ENCODE measurements around the gene GABRQ.
"Not testable (repeated sequence)": the region's sequence is repeated elsewhere in the genome, so short reads cannot be mapped to it uniquely, and the experiment has no call there.

The GABRQ gene

GRCh38 chrX:152663086-152663485, 25.4 kb downstream of the GABRQ start:
- no peak for DNase-seq

GRCh38 chrX:152674135-152674534, 36.4 kb downstream of the GABRQ start:
- DNase-seq: no peak

GRCh38 chrX:152674652-152675051, 37.0 kb downstream of the GABRQ start:
- not testable (repeated sequence) for DNase-seq

- DNase-seq: not testable (repeated sequence)
Measured at GRCh38 chrX:152681012-152681411, 43.3 kb downstream of the GABRQ start.

GRCh38 chrX:152697952-152698931, 60.5 kb downstream of the GABRQ start, which contains the start of gene MAGEA3:
Gene MAGEA3 (plus strand): TSS chrX:152698794. CDS start chrX:152700833, 2,039 bp downstream.
- not testable (repeated sequence) for DNase-seq

GRCh38 chrX:152700390-152700789, 62.7 kb downstream of the GABRQ start:
- not testable (repeated sequence) for DNase-seq

GRCh38 chrX:152706500-152706899, 68.8 kb downstream of the GABRQ start:
- not testable (repeated sequence) for DNase-seq

Data from NCI-H1694 treated with DMSO at 0.1 percent for 48 hours (cell line).